Osteocyte (in vitro differentiated cells): ENCODE measurements around the gene BIRC7. TPM values are rescaled to one million over a fixed set of nuclear protein-coding genes. Genes with fewer than 3 reads are reported as not detected.

Experiments
- DNase-seq: peaks from one replicate; pipeline ENCODE4 v3.0.0; 2021; ENCODE audit warnings: mixed read lengths; ENCODE audit not compliant: unreplicated experiment; ENCODE audit errors: extremely low spot score
- H3K27ac Mint-ChIP-seq: one replicate; pipeline ENCODE4 v1.8.0; 2021; ENCODE audit warnings: mild to moderate bottlenecking, mixed read lengths; ENCODE audit not compliant: unreplicated experiment
- H3K27me3 Mint-ChIP-seq: one replicate; pipeline ENCODE4 v1.8.0; 2021; ENCODE audit warnings: mixed read lengths; ENCODE audit not compliant: unreplicated experiment
- H3K36me3 Mint-ChIP-seq: one replicate; pipeline ENCODE4 v1.8.0; 2021; ENCODE audit warnings: mixed read lengths; ENCODE audit not compliant: unreplicated experiment
- H3K4me1 Mint-ChIP-seq: one replicate; pipeline ENCODE4 v1.8.0; 2021; ENCODE audit warnings: mixed read lengths; ENCODE audit not compliant: unreplicated experiment
- H3K4me3 Mint-ChIP-seq: one replicate; pipeline ENCODE4 v1.8.0; 2021; ENCODE audit warnings: mild to moderate bottlenecking, moderate library complexity, mixed read lengths; ENCODE audit not compliant: unreplicated experiment
- H3K9me3 Mint-ChIP-seq: one replicate; pipeline ENCODE4 v1.8.0; 2021; ENCODE audit warnings: mixed read lengths; ENCODE audit not compliant: unreplicated experiment
- CTCF ChIP-seq: fragments of 200-600 bp; sonication (generic); IDR thresholded peaks from 2 replicates; pipeline ENCODE4 v1.5.0; 2021; ENCODE audit warnings: antibody characterized with exemption, mild to moderate bottlenecking, moderate library complexity
- total RNA-seq: library from RNA; stranded (reverse); gene quantifications from 2 replicates; pipeline ENCODE4 v1.2.1, GENCODE V29; 2021

Gene BIRC7
- total RNA-seq, 1 donor from 2014 or later: not detected

- no peak for TF ChIP-seq CTCF
- Mint-ChIP-seq H3K27me3 (peaks cover 8% of the 10 kb centered on the region), H3K4me3 (no peak overlapping the region), H3K9me3 (no peaks in the 10 kb centered on the region), H3K4me1 (peaks cover 13% of the 10 kb centered on the region), H3K27ac (no peak overlapping the region), H3K36me3 (no peaks in the 10 kb centered on the region)
- DNase-seq: no peak
Observed at GRCh38 chr20:63243604-63244247, 8.0 kb downstream of the BIRC7 start.

- no peak for DNase-seq
- no peak for TF ChIP-seq CTCF
- H3K4me3 Mint-ChIP-seq: no peak overlapping the region
- peaks cover 13% of the 10 kb centered on the region for H3K27me3 Mint-ChIP-seq
- H3K36me3 Mint-ChIP-seq: no peaks in the 10 kb centered on the region
- no peaks in the 10 kb centered on the region for H3K9me3 Mint-ChIP-seq
- H3K27ac Mint-ChIP-seq: no peak overlapping the region
- peaks cover 13% of the 10 kb centered on the region for H3K4me1 Mint-ChIP-seq
Observed at GRCh38 chr20:63244468-63244867, 8.8 kb downstream of the BIRC7 start.

GRCh38 chr20:63246490-63247288, 11.0 kb downstream of the BIRC7 start:
- Mint-ChIP-seq H3K9me3 (no peaks in the 10 kb centered on the region), H3K4me3 (no peak overlapping the region), H3K36me3 (no peaks in the 10 kb centered on the region), H3K27me3 (peaks cover 13% of the 10 kb centered on the region), H3K4me1 (peaks cover 7% of the 10 kb centered on the region), H3K27ac (no peak overlapping the region)
- no peak for DNase-seq
- no peak for TF ChIP-seq CTCF

- peaks cover 12% of the 10 kb centered on the region for H3K4me1 Mint-ChIP-seq
- H3K9me3 Mint-ChIP-seq: no peaks in the 10 kb centered on the region
- peaks cover 19% of the 10 kb centered on the region for H3K27me3 Mint-ChIP-seq
- no peak for TF ChIP-seq CTCF
- H3K4me3 Mint-ChIP-seq: no peak overlapping the region
- DNase-seq: no peak
- H3K27ac Mint-ChIP-seq: no peak overlapping the region
- no peaks in the 10 kb centered on the region for H3K36me3 Mint-ChIP-seq
Observed at GRCh38 chr20:63247671-63248228, 12.0 kb downstream of the BIRC7 start.
